ENCODE measurements around the gene CCDC184.
"Not testable (repeated sequence)": the region's sequence is repeated elsewhere in the genome, so short reads cannot be mapped to it uniquely, and the experiment has no call there.

Gene CCDC184

DNA sequence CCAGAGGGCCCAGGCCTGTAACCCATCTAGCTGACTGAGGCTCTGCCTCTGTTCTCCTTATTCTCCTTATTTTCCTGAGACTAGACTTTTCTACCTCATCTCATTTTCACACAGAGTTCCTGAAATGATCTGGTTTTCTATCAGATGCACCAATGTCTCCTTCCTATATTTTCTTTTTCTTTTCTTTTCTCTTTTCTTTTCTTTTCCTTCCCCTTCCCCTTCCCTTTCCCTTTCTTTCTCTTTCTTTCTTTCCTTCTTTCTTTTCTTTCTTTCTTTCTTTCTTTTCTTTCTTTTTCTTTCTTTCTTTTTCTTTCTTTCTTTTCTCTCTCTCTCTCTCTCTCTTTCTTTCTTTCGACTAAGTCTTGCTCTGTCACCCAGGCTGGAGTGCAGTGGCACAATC, 3.0 kb upstream of the CCDC184 start:
- DNase-seq, result no peak

DNA sequence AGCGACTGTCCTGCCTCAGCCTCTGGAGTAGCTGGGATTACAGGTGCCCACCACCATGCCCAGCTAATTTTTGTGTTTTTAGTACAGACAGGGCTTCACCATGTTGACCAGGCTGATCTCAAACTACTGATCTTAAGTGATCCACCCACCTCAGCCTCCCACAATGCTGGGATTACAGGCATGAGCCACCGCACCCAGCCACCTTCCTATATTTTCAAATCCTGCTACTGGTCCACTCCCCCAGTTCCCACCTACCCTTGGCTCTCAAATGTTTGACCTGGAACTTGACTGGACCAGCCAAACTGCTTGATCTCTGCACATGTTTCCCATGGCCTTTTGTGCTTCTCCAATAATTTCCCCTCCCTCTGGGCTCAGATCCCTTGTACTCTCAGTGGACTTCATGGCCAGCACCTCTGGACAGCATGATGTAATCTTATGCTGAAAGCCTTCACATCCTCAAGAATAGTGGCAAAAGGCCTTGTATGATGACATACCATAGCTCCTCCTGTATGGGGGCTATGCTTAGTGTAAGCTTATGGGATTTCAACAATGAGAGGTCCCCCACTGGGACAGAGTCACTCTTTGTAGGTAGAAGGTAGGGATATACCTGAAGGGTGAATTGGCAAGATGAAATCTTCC, 2.5 kb upstream of the CCDC184 start:
- DNase-seq, result no peak

DNA sequence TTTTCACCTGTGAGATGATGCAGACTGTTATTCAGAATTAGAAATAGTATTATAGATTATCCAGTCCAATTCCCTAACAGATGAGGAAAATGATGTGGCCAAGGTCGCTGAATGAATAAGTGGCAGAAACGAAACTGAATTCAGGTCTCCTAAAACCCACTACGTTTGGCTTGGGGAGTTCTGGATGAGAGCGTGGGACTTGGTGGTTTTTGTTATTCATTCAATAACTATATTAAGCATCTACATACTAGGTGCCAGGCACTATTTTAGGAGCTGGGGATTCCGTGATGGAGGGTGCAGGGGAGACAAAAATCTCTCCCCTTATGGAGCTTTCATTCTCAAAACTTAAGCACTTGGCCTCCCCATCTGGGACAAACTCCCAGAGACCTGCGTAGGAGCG, 813 bp upstream of the CCDC184 start:
- DNase-seq, result no peak

DNA sequence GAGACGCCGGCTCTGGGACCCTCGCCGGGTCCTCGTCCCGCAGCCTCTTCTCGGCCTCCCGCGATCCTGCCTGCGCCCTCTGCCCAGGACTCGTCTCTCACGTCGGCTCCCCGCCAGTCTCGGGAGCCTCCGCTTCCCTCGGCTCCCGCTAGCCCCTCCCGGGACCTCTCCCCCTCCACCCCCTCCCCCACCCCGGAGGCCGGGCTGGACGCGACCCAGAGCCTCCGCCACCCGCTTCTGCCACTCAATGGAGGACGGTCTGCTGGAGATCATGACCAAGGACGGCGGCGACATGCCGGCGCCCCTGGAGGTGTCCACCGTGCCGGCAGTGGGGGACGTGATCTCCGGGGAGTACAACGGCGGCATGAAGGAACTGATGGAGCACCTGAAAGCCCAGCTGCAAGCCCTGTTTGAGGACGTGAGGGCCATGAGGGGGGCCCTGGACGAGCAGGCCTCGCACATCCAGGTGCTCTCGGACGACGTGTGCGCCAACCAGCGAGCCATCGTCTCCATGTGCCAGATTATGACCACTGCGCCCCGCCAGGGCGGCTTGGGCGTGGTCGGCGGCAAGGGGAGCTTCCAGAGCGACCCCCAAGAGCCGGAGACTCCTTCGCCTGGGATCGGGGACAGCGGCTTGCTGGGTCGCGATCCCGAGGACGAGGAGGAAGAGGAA, 568 bp downstream of the CCDC184 start:
- no peak for DNase-seq

DNA sequence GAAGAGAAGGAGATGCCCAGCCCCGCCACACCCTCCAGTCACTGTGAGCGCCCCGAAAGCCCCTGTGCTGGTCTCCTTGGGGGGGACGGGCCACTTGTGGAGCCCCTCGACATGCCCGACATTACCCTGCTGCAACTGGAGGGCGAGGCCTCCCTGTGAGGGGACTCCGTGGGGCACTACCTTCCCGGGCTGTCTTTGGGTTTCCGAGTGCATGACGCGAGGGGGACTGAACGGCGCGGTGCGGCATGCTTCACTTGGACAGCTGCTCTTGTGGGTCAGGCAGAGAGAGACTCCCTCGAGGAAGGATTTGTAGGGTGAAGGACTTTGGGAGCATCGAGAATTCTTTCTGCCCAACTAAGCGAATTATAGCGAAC, 1.1 kb downstream of the CCDC184 start:
- DNase-seq, result no peak

DNA sequence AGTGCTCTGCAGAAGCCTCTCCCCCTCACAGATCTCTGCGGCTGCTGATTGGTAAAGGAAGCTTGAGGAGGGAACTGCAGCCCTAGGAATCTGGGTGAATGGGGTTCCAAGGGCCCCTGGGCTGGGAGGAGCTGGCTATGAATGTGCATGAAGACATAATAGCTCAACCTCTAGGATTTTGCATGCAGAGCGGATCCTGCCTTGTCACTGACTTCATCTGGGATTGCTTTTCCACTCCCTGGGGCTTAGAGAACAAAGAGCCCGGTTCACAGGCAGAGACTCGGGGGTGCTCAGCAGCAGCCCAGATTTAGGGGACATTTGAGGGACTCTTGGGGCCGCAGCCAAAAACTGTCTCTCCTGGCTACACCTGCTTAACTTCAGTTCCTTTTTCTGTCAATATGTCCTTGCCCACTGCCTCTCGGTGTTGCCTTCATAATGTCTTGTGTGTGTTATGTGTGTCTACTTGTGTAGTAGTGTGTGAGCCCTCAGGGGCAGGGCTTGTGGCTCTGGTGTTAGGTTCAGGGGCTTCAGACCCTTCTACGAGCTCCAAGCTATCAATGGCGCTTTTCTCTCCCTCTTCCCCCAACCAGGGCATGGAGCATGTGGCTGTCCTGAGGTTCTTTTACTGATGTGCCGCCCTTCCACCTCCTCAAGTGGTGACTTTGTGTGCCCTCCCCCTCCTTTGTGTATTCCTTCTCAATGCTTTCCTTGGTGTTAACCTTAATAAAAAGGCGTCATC, 1.9 kb downstream of the CCDC184 start:
- peak; percentile 21 for DNase-seq

DNA sequence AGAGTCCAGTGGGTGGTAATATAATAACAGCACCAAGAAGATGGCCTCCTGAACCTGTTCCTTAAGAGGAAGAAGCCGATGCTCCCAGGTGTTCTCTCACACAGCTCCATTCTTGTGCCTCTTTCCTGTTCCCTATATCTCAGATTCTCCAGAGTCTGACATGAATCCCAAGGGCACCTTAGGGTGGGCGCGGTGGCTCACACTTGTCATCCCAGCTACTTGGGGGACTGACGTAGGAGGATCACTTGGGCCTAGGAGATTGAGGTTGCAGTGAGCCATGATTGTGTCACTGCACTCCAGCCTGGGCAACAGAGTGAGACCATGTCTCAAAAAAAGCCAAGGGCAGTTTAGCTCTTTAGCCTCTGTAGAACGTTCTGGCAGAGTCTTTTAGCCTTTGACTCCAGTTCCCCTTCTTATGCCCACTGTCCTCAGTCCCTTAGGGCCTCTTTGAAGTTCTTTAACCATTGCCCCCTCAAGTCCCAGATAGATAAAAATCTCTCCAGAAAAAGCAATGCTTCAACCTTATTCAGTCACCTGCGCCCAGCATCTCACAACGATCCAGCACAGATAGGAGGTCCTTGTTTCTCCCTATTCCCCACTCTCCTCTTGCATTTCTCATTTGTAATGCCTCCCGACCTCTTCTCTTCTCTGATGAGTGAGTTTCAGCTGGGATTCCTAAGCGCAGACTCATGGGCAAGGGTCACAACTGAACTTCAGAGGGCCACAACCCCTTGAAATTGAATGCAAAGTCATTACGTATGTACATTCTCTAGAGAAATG, 4.7 kb downstream of the CCDC184 start:
- DNase-seq, result no peak

DNA sequence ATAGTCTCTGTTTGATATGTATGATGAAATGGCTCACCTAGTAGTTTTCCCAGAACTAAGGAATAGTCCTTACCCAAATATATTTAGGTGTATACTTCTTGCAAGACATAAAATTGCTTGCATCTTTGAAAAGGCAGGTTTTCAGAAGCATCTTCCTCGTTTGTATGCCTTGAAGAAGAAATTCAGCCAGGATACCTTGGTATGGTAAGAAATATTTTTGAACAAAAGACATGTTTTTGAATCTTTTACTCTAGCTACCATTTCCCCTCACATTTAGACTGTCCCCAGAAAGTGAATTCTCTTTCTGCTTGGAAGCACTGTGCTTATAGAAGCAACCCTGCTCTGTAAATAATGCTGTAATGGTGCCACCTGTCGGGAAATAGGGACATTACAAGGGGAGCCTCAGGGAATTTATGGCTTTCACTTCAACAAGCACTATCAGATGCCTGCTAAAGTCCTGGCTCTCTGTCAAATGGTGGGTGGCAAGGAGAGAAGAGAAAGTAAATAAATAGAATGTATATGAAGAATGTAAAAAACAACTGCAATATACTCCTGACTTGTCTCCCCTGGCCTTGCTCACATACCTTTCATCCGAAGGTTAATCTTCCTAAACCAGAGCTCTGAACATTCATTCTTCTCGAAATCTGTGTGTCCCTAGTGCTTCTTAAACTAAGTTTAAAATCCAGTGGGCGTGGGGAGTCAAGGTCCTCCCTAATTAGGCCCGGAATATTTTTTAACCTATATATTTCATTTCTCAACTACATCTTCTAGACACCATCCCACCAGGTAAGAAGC, 6.1 kb downstream of the CCDC184 start:
- peak; percentile 69 for DNase-seq

DNA sequence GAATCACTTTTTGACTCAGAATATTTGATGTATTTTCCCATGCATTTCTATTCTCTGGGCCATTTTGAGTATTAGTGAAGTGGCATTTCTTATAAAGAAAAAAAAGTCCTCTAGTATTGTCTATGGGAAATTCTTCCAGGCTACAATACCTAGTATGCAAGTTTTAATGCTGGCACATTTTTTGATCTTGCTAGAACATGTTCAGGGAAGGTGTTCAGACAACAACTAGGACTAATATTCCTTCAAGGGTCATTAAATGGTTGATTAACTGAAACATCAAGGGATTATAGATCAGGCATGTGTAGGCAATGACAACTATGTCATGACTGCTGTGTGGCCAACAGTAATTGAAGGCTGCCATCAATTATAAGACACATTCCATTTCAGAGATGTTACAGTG, 7.7 kb downstream of the CCDC184 start:
- no peak for DNase-seq

DNA sequence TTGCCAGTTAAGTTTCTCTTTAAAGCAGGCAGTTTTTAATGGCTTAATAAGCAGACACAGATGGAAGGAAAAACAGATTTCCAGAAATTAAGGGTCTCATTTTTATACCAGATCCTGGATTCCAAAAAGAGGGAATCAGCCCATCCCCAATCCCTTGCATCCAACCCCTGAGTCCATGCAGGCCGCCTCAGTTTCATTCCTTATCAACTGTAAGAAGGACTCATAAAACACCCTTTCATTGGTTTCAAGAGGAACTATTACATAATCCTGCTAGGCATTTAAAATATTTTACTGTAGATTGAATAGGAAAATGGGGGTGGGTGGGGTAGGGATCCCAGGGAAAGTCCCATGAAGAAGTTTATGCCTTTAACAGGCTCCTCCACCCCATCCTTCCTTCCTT, 9.4 kb downstream of the CCDC184 start:
- DNase-seq, result no peak

DNA sequence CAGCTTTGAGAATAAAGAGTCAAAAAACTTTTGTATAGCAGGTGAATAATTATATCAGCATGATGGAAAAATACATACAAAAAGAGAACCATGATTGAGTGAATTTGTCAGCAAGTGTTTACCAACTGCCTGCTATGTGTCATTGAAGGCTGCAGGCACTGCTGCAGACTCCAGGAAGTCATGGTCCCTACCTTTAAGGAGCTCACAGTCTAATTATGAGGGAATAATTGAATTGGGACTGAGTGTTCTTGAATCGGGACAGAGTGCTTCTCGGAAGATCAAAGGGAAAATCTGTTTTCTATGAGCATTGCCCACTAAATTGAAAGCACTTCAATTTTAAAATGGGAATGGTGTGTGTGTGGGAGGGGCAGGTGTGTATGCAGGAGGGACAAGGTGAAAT, 10.2 kb downstream of the CCDC184 start:
- no peak for DNase-seq

DNA sequence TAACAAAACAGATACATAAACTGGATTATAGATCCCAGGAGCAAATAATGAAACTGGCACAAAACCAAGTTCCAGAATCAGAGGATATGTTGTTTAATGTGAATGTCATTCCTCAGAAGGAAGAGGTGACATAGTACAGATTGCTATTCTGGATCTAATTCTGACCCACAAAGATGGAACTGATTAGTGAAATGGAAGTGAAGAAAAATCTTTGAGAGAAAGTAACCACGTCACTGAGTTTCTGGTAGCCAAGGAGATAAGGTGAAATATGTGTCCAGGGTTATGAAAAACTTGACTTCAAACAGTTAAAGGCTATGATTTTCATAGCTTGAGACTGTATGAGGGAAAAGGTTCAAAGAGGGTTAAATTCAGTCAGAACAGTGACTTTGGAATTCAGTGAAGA, 11.4 kb downstream of the CCDC184 start:
- DNase-seq, result peak; percentile 56

DNA sequence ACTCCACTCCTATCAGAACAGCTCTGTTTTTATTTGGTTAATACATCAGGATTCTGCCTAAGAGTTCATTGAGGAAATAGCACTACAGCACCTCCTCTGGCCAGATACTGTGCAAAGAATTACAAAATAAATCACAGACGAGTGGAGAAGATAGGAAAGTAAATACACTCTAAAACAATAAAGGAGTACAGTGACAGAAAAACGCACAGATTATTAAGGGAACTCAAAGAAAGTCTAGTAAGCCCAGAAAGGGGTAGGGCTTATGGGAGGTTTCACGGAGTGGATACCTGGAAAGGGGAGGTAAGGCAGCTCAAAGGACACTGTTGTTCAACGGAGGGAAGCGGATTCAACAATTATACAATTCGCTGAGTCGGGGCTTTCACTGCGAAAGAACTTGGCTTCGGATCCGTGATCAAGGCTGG, 14.1 kb downstream of the CCDC184 start:
- no peak for DNase-seq

DNA sequence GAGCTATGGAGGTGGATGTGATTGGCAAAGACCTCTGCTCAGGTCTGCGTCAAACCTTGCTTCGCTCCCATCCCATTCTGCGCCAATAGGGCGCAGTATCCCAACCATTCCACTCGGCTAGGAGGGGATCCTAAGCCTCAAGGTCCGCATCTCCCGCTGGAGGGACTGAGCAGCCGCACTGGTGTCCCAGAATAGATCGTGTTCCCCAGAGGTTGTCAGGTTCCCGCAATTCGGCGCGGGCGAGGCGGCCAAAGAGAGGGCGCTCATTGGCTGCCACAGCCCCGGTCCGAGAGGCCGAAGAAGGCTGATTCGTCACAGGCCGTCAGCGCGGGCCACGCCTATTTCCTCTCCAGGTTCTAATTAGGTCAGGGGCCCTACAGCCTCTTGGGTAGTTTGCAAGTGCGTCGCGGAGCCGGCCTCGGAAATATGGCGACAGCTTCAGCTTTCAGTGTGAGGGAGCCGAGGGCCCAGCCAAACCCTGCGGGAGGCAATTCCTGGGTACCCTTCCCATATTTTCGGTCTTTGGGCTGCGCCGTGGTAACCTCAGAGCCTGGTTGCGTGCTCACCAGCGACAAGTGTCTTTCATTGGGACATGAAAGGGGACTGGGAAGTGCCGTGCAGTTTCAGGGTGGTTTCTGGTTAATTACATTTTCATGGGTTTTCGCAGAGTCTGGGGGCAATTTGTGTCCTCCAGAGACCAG, 14.7 kb downstream of the CCDC184 start:
- peak; percentile 94 for DNase-seq

DNA sequence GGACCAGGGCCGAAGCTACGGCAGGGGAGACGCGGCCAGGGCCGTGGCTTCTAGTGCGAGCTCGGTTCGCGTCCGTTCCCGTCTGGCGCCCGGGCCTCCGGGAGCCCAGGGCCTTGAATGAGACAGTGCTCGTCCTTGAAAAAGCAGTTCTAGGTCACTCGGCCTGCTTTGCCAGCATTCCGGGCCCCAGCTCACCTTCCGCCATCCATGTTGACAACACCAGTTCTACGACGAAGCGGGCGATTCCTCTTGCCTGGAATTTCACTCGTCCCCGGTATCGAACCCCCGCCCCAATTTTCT, 15.2 kb downstream of the CCDC184 start:
- DNase-seq, result no peak

DNA sequence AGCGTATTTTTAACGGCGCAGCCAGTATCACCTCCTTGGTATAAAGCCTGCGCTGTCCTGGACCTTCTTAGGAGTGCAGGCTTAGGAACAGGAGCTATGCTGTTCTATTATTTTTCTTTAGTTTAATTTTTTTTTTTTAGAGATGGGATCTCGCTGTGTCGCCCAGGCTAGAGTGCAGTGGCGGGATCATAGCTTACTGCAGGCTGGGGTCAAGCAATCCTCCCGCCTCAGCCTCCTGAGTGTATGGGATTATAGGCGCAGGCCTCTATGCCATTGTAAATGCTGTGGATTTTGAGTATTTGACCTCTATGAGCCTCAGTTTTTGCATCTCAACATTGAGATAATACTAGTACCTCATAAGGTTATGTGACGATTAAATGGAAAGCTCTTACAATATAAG, 15.5 kb downstream of the CCDC184 start:
- no peak for DNase-seq

DNA sequence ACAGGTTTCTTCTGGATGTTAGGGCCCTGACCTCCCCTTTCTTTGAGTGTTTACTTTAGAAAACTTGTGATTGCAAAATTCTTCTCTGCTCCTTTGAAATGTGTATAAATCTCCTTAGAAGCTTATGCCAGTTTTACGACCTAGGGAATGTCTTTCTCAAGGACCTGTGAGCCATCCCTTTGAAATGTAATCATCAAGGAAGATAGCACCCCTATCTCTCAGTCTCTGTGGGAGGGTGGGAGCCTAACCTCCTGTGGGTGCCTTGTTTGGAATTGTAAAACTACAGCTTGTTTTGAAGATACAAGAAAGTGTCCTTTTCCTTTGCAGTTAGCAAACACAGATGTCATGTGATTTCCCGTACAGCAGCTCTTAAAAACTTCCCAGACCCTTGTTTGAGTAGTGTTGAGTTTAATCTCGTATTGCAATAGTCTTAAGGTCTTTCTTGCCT, 16.4 kb downstream of the CCDC184 start:
- DNase-seq, result no peak

DNA sequence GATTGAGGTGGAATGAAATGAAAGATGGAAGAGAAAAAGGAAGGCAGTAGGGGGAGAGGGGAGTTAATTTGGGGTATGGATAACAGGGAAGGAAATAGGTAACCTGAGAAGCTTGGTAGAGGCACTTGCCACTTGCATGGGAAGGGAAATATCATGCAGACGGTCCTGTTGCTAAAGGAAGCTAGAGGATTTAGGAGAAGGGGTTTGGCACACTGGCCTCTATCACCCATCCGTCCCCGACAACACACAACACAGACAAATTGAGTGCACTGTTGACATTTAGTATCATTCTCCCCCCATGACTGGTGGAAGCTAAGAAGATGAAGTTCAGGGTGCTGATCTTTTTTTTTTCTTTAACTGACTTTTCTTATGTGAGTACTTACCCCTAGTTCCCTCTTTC, 17.6 kb downstream of the CCDC184 start:
- DNase-seq, result no peak

DNA sequence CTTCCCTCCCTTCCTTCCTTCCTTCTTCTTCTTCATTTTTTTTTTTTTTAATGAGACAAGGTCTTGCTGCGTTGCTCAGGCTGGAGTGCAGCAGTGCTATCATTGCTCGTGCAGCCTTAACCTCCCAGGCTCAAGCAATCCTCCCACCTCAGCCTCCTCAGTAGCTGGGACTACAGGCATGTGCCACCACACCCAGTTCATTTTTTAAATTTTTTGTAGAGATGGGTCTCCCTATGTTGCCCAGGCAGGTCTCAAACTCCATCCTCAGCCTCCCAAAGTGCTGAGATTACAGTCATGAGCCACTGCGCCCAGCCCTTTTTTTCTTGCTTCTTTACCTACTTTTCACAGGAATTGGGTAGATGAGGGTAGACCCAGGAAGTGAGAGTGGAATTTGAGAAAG, 18.1 kb downstream of the CCDC184 start:
- no peak for DNase-seq

DNA sequence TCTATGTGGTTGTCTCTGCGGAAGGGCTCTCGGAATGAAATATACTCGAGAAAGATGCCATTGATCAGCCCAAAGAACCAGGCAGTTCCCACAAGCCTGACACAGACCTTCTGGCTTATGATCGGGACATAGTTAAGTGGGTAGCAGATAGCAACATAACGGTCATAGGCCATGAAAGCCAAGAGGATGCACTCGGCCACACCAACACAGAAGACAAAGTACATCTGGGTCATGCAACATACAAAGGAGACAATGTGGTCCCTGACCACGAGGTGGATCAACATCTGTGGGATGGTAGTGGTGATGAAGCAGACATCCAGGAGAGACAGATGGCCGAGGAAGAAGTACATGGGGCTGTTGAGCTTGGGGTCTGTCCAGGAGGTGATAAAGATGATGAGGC, 19.3 kb downstream of the CCDC184 start:
- DNase-seq, result no peak

DNA sequence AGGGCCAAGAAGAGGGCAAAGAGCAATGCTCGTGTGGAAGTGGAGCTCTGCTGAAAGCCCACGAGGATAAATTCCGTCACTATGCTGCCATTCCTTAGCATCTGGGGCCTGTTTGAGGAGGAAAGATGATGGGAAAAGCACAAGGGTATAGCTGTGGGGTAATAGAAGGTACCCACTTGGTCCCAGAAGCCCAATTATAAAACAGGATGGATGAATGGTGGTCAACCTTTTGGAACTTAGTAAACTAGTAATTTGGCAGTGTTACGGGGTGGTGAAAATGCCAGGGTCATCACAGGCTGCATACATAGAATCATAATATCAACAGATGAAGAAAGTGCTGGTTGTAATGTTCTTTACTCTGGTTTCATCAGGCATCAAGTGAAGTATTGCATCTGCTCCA, 19.7 kb downstream of the CCDC184 start, which contains the start of gene OR10AD1:
Gene OR10AD1 (minus strand): TSS at position 101 of the 400 bp plus-strand sequence. CDS start 0 bp downstream, at position 101.
- DNase-seq, result no peak

DNA sequence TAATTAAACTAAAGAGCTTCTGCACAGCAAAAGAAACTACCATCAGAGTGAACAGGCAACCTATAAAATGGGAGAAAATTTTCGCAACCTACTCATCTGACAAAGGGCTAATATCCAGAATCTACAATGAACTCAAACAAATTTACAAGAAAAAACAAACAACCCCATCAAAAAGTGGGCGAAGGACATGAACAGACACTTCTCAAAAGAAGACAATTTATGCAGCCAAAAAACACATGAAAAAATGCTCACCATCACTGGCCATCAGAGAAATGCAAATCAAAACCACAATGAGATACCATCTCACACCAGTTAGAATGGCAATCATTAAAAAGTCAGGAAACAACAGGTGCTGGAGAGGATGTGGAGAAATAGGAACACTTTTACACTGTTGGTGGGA, 26.1 kb downstream of the CCDC184 start:
- DNase-seq, result not testable (repeated sequence)
